Endothelial cell of umbilical vein (primary cell): ENCODE data around the gene HIVEP1. TPM values are rescaled to one million over a fixed set of nuclear protein-coding genes. Genes with fewer than 3 reads are reported as not detected.

ENCODE experiments used
- BruUV-seq: library from RNA; stranded (reverse); fragments of 400-500 nt; replicated peaks from 2 replicates; lab custom pipeline; 2021; lab: Mats Ljungman, UMichigan
- CTCF ChIA-PET: fragments of 300-600, 350-600 bp; sonication (Branson Sonifier 250); formaldehyde crosslinking; loops from one replicate; lab custom pipeline; 2021; ENCODE audit warnings: antibody characterized with exemption, inconsistent platforms; lab: Charles Lee
- POLR2A ChIA-PET: fragments of 300-600, 350-600 bp; sonication (Branson Sonifier 250); formaldehyde crosslinking; loops from one replicate; lab custom pipeline; 2021; ENCODE audit warnings: antibody characterized with exemption, inconsistent platforms; lab: Charles Lee
- DNase-seq: peaks from one replicate; pipeline ENCODE4 v3.0.0-alpha.2; 2011; ENCODE audit warnings: low read depth, low spot score
- FAIRE-seq: peaks from 2 replicates; lab custom pipeline; 2011; peaks lifted over from hg19 to GRCh38; lab: Jason Lieb, UNC
- H2AFZ ChIP-seq: 2 replicates; pipeline ENCODE4 v1.6.0; 2012; ENCODE audit warnings: low read depth, low read length, control low read depth, inconsistent platforms
- H3K27ac ChIP-seq: 2 replicates; pipeline ENCODE4 v1.5.1; 2011; ENCODE audit warnings: low read depth, mild to moderate bottlenecking, control low read depth, low read length, moderate library complexity; ENCODE audit not compliant: insufficient read depth
- H3K27me3 ChIP-seq, 2 experiments: 2 replicates each; pipeline versions ENCODE4 v1.6.0 to v1.6.1; 2011; ENCODE audit warnings: low read length in 2 of 2, mixed read lengths in 1 of 2; ENCODE audit not compliant: control insufficient read depth in 2 of 2, insufficient read depth in 2 of 2
- H3K36me3 ChIP-seq, 2 experiments: 2 replicates in 1 of 2; 3 replicates in 1 of 2; pipeline ENCODE4 v1.5.1; 2011; ENCODE audit warnings: low read length in 2 of 2, mild to moderate bottlenecking in 1 of 2, moderate library complexity in 1 of 2; ENCODE audit not compliant: control insufficient read depth in 2 of 2, insufficient read depth in 2 of 2; ENCODE audit errors: extremely low read depth in 1 of 2
- H3K4me1 ChIP-seq: 3 replicates; pipeline ENCODE4 v1.5.1; 2011; ENCODE audit warnings: mild to moderate bottlenecking, low read length; ENCODE audit not compliant: control insufficient read depth, insufficient read depth; ENCODE audit errors: extremely low read depth
- H3K4me2 ChIP-seq: 2 replicates; pipeline ENCODE4 v1.6.1; 2011; ENCODE audit warnings: low read length, control low read depth, mixed read lengths; ENCODE audit not compliant: insufficient read depth
- H3K4me3 ChIP-seq, 3 experiments: fragments of 200-600 bp in 1 of 3; sonication (generic), shearing (Covaris generic) in 1 of 3; replicated peaks in 1 of 3; 2 replicates each; pipeline ENCODE4 v1.5.1; 2011 to 2016; ENCODE audit warnings: control low read depth in 3 of 3, low read length in 3 of 3, mild to moderate bottlenecking in 2 of 3, inconsistent platforms in 1 of 3, low read depth in 1 of 3, moderate library complexity in 1 of 3; ENCODE audit not compliant: insufficient read depth in 1 of 3
- H3K79me2 ChIP-seq: 2 replicates; pipeline ENCODE4 v1.6.0; 2012; ENCODE audit warnings: low read length, inconsistent platforms; ENCODE audit not compliant: control insufficient read depth, insufficient read depth
- H3K9ac ChIP-seq: replicated peaks from 2 replicates; pipeline ENCODE3; 2011; ENCODE audit warnings: low read length, control low read depth; ENCODE audit not compliant: insufficient read depth; ENCODE audit errors: extremely low read depth
- H3K9me1 ChIP-seq: replicated peaks from 3 replicates; pipeline ENCODE4 v1.6.0; 2011; ENCODE audit warnings: mild to moderate bottlenecking, low read length; ENCODE audit not compliant: control insufficient read depth, insufficient read depth; ENCODE audit errors: extremely low read depth
- H3K9me3 ChIP-seq: replicated peaks from 2 replicates; pipeline ENCODE4 v1.5.1; 2012; ENCODE audit warnings: low read length, inconsistent platforms; ENCODE audit not compliant: control insufficient read depth, insufficient read depth
- H4K20me1 ChIP-seq: replicated peaks from 2 replicates; pipeline ENCODE3; 2011; ENCODE audit warnings: mild to moderate bottlenecking, low read length; ENCODE audit not compliant: control insufficient read depth, insufficient read depth; ENCODE audit errors: extremely low read depth
- CTCF ChIP-seq, 2 donors: IDR thresholded peaks; 1 replicate in 1 of 2; 2 replicates in 1 of 2; pipeline ENCODE4 v1.5.1; 2011; ENCODE audit warnings: low read length in 2 of 2, mild to moderate bottlenecking in 2 of 2, moderate library complexity in 2 of 2, control low read depth in 1 of 2, inconsistent platforms in 1 of 2, low read depth in 1 of 2; ENCODE audit not compliant: insufficient read depth in 1 of 2; ENCODE audit errors: extremely low read depth in 1 of 2
- EZH2 ChIP-seq: IDR thresholded peaks from 2 replicates; pipeline ENCODE4 v1.6.1; 2012; ENCODE audit warnings: borderline replicate concordance, low read depth, mild to moderate bottlenecking, moderate library complexity, low read length, inconsistent platforms; ENCODE audit not compliant: severe bottlenecking
- FOS ChIP-seq: IDR thresholded peaks from 2 replicates; pipeline ENCODE4 v1.6.1; 2011; ENCODE audit warnings: mild to moderate bottlenecking, low read length, moderate library complexity, borderline replicate concordance; ENCODE audit not compliant: insufficient read depth
- GATA2 ChIP-seq: IDR thresholded peaks from 2 replicates; pipeline ENCODE4 v1.7.0; 2011; ENCODE audit warnings: low read depth, mild to moderate bottlenecking, moderate library complexity, mixed read lengths, low read length; ENCODE audit not compliant: insufficient read length, insufficient read depth
- JUN ChIP-seq: IDR thresholded peaks from 2 replicates; pipeline ENCODE4 v1.6.1; 2011; ENCODE audit warnings: borderline replicate concordance, low read depth; ENCODE audit not compliant: insufficient read length, insufficient read depth
- MAX ChIP-seq: IDR thresholded peaks from 2 replicates; pipeline ENCODE4 v1.6.1; 2011; ENCODE audit not compliant: insufficient read depth, insufficient read length
- MYC ChIP-seq: IDR thresholded peaks from one replicate; pipeline ENCODE4 v1.6.1; 2011; ENCODE audit warnings: mild to moderate bottlenecking, low read depth, low read length
- POLR2A ChIP-seq: IDR thresholded peaks from 2 replicates; pipeline ENCODE4 v1.6.1; 2012; ENCODE audit warnings: low read depth, mild to moderate bottlenecking, control low read depth, low read length
- POLR2AphosphoS5 ChIP-seq: IDR thresholded peaks from 2 replicates; pipeline ENCODE4 v1.6.1; 2012; ENCODE audit warnings: low read depth, mild to moderate bottlenecking, control low read depth, low read length, moderate library complexity; ENCODE audit not compliant: insufficient read depth
- dilution Hi-C: fragments of 300-500 bp; cut with MboI; formaldehyde crosslinking; loops from one replicate; pipeline ENCODE4 v1.15.0; 2019; ENCODE audit warnings: low sequenced_read_pairs; ENCODE audit not compliant: extremely low pct_ligation_motif_present
- intact Hi-C: fragments of 100-400 bp; cut with micrococcal nuclease; formaldehyde crosslinking; loops from one replicate; pipeline ENCODE4 v1.10.0; 2022
- polyA plus RNA-seq, 4 experiments: library from polyadenylated mRNA; depleted of rRNA in 3 of 4; stranded (reverse) in 3 of 4; unstranded in 1 of 4; fragments of >200 nt; gene quantifications; 2 replicates each; pipeline versions ENCODE4 v1.2.1 to v1.2.3, GENCODE V29; 2011 to 2012; ENCODE audit warnings: missing spikeins in 1 of 4
- total RNA-seq: library from RNA; stranded (reverse); gene quantifications from 2 replicates; pipeline ENCODE4 v1.2.3, GENCODE V29; 2021

Gene HIVEP1
- total and polyA plus RNA-seq, 2 donors (not counting 3 experiments of a cell fraction or from before 2014, with no cell fraction given), result 33.5 to 49.2 TPM

- CTCF ChIA-PET, result interaction anchor here (1.5 to 1.7 kb wide), 2 partner anchors 8 to 9 kb away, joined by 3 to 6 read pairs; no protein-coding TSS in a partner anchor
- Histone ChIP-seq H4K20me1 (no peaks in the 10 kb centered on the region), H3K9ac (no peak overlapping the region), H3K4me2 (no peak overlapping the region), H3K4me1 (peaks cover 8% of the 10 kb centered on the region), H2AFZ (no peak overlapping the region), H3K4me3 (no peak overlapping the region), H3K9me3 (no peaks in the 10 kb centered on the region), H3K79me2 (no peaks in the 10 kb centered on the region), H3K27ac (no peak overlapping the region), H3K36me3 (no peaks in the 10 kb centered on the region), H3K9me1 (no peaks in the 10 kb centered on the region), H3K27me3 (no peaks in the 10 kb centered on the region)
- dilution Hi-C loops, result no loop called here
- no peak for DNase-seq
- FAIRE-seq, result no peak
- no peak for TF ChIP-seq MAX
- no peak for TF ChIP-seq CTCF (IDR thresholded peaks at IDR 0.05; ENCODE audit: extremely low read depth in 1 of 2, insufficient read depth in 1 of 2, low read depth in 1 of 2, low read length in 2 of 2)
- BruUV-seq, result no TSS peak
- POLR2A ChIA-PET, result no interaction called here
- intact Hi-C loops, result no loop called here
These were observed 32.2 kb upstream of the HIVEP1 start for GRCh38 chr6:11979866-11980265.

- Histone ChIP-seq H3K4me3 (no peak overlapping the region), H3K27me3 (no peaks in the 10 kb centered on the region), H4K20me1 (no peaks in the 10 kb centered on the region), H3K9me3 (no peaks in the 10 kb centered on the region), H3K27ac (no peak overlapping the region), H3K36me3 (no peaks in the 10 kb centered on the region), H3K4me2 (no peak overlapping the region), H3K9ac (no peak overlapping the region), H3K4me1 (peaks cover 4% of the 10 kb centered on the region), H3K79me2 (no peaks in the 10 kb centered on the region), H3K9me1 (no peaks in the 10 kb centered on the region), H2AFZ (no peak overlapping the region)
- dilution Hi-C loops, result no loop called here
- BruUV-seq, result no TSS peak
- ChIA-PET CTCF (interaction anchor here (1.0 kb wide), 2 partner anchors 14 to 24 kb away, joined by 3 read pairs; no protein-coding TSS in a partner anchor), POLR2A (no interaction called here)
- DNase-seq, result no peak
- TF ChIP-seq MYC, result no peak
- no peak for TF ChIP-seq POLR2AphosphoS5
- TF ChIP-seq POLR2A, result no peak
- no peak for TF ChIP-seq FOS
- TF ChIP-seq JUN, result no peak
- TF ChIP-seq MAX, result no peak
- TF ChIP-seq CTCF (IDR thresholded peaks at IDR 0.05; ENCODE audit: extremely low read depth in 1 of 2, insufficient read depth in 1 of 2, low read depth in 1 of 2, low read length in 2 of 2), result no peak
- no peak for TF ChIP-seq EZH2
- no peak for TF ChIP-seq GATA2
- intact Hi-C loops, result no loop called here
- no peak for FAIRE-seq
These were observed 28.8 kb upstream of the HIVEP1 start for GRCh38 chr6:11983306-11983705.
